GM21528 (cell line): ENCODE results near the gene FCHSD1.
A peak's percentile ranks its signal among the peaks of the same experiment; 100 is the strongest.

Experiments used
- ATAC-seq: cut with Tn5 transposase; IDR thresholded peaks from one replicate; pipeline ENCODE4 v1.9.1; 2021; ENCODE audit warnings: mild to moderate bottlenecking, moderate library complexity; ENCODE audit not compliant: unreplicated experiment, low FRiP score

Gene FCHSD1

GRCh38 chr5:141650851-141651727 lies at the start of gene FCHSD1:
FCHSD1 (minus strand) TSS chr5:141651418; CDS start chr5:141651368, 50 bp downstream.
- ATAC-seq = peak; percentile 95

- no peak for ATAC-seq
These were observed 46.4 kb upstream of the FCHSD1 start for GRCh38 chr5:141697586-141697985.

GRCh38 chr5:141696431-141696830 lies 45.2 kb upstream of the FCHSD1 start:
- no peak for ATAC-seq

DNA sequence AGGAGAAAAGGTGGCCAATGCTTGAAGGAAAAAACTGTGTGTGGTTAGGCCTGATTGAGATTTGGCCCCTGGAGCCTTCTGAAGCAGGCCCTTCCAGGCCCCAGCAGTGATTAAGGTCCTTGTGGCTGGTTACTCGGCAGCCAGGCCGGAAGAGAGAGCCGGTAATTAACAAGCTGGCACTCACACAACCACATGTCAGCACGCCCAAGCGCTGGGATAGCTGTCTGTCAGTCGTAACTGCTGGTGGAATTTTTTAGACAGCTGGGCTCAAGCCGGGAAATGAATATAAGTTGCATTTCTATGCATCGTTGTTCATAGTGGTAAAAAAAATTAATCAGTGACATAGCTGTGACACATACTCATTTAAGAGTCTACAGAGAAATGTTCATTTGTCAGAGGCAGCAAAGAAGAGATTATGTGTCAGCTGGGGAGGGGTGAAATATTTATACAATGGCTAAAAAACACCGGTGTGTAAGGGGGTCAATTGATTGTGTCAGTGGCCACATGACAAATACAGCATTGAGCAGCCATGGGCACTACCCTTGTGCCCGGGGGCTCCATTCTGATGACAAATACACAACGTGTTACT lies 44.5 kb upstream of the FCHSD1 start:
- ATAC-seq = no peak

- ATAC-seq = no peak
These were observed 43.3 kb upstream of the FCHSD1 start for GRCh38 chr5:141694479-141694878.

- no peak for ATAC-seq
These were observed 41.9 kb upstream of the FCHSD1 start for GRCh38 chr5:141692919-141693725.

DNA sequence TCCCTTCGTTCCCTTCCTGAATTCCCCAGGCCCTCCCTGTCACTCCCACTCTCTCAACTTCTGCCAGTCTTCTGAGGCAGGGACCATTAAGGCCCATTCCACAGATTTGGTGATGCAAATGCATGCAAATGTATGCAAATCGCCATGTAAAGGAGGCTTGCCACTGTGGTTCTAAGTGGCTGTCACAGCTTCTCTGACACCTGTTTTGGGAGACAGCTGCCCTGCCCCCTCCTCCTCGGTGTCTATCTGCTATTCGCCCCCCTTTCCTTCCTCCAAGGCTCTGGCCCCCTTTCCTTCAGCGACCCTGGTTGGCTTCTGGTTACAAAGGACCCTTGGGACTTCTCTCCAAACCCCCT lies 41.3 kb upstream of the FCHSD1 start:
- ATAC-seq = no peak

- ATAC-seq = peak; percentile 91
These were observed 40.8 kb upstream of the FCHSD1 start for GRCh38 chr5:141691867-141692532.

DNA sequence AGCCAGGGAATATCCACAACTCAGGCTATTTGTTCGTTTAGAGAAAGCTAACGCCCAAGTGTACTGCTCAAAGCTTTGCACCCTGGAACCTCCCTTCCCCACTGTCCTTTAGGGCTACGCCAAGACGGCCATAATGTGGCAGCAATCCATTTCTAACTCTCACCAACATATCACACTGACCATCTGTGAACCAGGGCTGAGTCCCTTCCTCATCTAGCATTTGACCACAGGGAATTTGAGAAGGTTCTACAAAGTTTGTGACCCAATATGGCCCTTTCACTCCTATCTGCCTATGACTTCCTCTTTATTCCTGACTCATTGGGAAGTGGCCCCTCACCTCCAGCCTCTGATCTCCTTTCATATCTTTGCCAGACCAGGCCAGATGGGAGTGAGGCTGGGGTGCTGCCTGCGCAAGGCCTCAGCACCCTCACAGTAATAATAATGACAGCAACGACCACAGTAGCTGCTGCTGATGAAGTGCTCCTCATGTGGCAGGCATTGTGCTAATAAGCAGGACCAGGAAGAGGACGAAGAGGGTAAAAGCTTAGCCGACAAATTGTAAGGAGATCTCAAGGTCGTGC lies 40.2 kb upstream of the FCHSD1 start:
- no peak for ATAC-seq

GRCh38 chr5:141686648-141687416 lies 35.6 kb upstream of the FCHSD1 start:
- no peak for ATAC-seq

GRCh38 chr5:141685591-141685990 lies 34.4 kb upstream of the FCHSD1 start:
- ATAC-seq = no peak

- no peak for ATAC-seq
These were observed 32.5 kb upstream of the FCHSD1 start for GRCh38 chr5:141683596-141684141.

- ATAC-seq = no peak
These were observed 30.8 kb upstream of the FCHSD1 start, which contains the start of gene ARAP3 for GRCh38 chr5:141681695-141682641. ARAP3 (minus strand) TSS chr5:141682230; CDS start chr5:141680486, 1,744 bp downstream.

GRCh38 chr5:141681295-141681694 lies 30.1 kb upstream of the FCHSD1 start:
- no peak for ATAC-seq

GRCh38 chr5:141680751-141681201 lies 29.6 kb upstream of the FCHSD1 start:
- no peak for ATAC-seq

DNA sequence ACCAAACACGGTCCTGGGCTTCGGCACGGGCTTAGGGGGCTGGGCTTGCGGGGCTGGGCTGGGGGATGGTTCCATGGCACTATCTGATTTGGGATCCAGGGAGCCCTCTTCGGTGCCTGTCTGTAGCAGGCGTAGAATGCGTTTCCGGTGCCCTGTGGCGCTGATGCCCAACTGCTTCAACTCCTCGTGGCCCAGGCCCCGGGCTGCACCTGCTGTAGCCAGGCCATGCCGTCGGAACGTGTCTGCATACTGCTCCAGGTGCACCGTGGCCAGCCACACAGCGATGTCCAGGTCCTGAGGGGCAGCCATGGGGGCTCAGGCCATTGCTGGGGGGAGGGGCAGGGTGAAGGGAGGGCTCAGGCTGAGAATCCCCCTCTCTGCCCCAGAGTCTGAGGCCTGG lies 29.0 kb upstream of the FCHSD1 start:
- ATAC-seq = no peak

- ATAC-seq = no peak
These were observed 26.2 kb upstream of the FCHSD1 start for GRCh38 chr5:141677415-141677814.

DNA sequence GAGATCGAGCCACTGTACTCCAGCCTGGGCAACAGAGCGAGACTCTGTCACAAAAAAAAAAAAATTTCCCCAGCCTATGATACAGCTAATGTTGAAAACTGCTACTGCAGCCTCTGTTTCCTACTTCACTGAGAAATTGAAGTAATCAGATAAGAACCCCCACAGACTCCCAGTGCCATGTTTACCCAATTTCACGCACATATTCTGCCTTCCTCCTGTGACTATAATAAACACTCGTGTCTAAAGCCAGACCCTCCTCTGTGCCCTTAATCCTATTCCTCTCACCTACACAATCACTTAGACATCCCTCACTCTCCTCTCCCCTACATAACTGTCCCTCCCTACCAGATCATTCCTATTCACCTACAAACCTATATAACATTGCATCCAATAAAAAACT lies 24.5 kb upstream of the FCHSD1 start:
- ATAC-seq = no peak
